PC-3 (cell line): ENCODE data around the gene SOAT2. TPM values are rescaled to one million over a fixed set of nuclear protein-coding genes. Genes with fewer than 3 reads are reported as not detected.

Experiments used
- ATAC-seq: fragments of 200-7000 bp; cut with Tn5 transposase; 2 replicates; pipeline ENCODE4 v1.9.1; 2020; ENCODE audit warnings: mild to moderate bottlenecking, moderate library complexity
- BruUV-seq: library from RNA; stranded (reverse); fragments of 400-500 nt; replicated peaks from 2 replicates; lab custom pipeline; 2021; lab: Mats Ljungman, UMichigan
- CTCF ChIA-PET: fragments of 300-600 bp; sonication (Branson Sonifier 250); formaldehyde crosslinking; loops from one replicate; lab custom pipeline; 2022; ENCODE audit warnings: antibody characterized with exemption; lab: Charles Lee
- POLR2A ChIA-PET: fragments of 300-600 bp; sonication (Branson Sonifier 250); formaldehyde crosslinking; loops from one replicate; lab custom pipeline; 2022; ENCODE audit warnings: antibody characterized with exemption; ENCODE audit not compliant: unreplicated experiment; lab: Charles Lee
- DNase-seq: peaks from one replicate; pipeline ENCODE4 v3.0.0-alpha.2; 2015
- H2AFZ ChIP-seq: fragments of 300-600 bp; sonication (generic); 2 replicates; pipeline ENCODE4 v1.6.0; 2016; ENCODE audit warnings: antibody characterized with exemption, low read length
- H3F3A ChIP-seq: fragments of 300-600 bp; sonication (generic); one replicate; pipeline ENCODE4 v1.6.0; 2017; ENCODE audit warnings: antibody characterized with exemption, low read length, control low read depth, mild to moderate bottlenecking; ENCODE audit not compliant: unreplicated experiment
- H3K27ac ChIP-seq: fragments of 300-600 bp; sonication (generic); 2 replicates; pipeline ENCODE4 v1.5.1; 2016; ENCODE audit warnings: mild to moderate bottlenecking, low read length
- H3K27me3 ChIP-seq: fragments of 300-600 bp; sonication (generic); 2 replicates; pipeline ENCODE4 v1.6.1; 2016; ENCODE audit warnings: low read length, mixed read lengths
- H3K36me3 ChIP-seq: fragments of 300-600 bp; sonication (generic); 2 replicates; pipeline ENCODE4 v1.6.1; 2016; ENCODE audit warnings: low read depth, mixed run types, low read length, mixed read lengths
- H3K4me1 ChIP-seq: fragments of 300-600 bp; sonication (generic); 2 replicates; pipeline ENCODE4 v1.5.1; 2016; ENCODE audit warnings: low read length; ENCODE audit not compliant: insufficient read depth
- H3K4me2 ChIP-seq: fragments of 300-600 bp; sonication (generic); 2 replicates; pipeline ENCODE4 v1.6.0; 2016; ENCODE audit warnings: low read length
- H3K4me3 ChIP-seq: fragments of 300-600 bp; sonication (generic); 2 replicates; pipeline ENCODE4 v1.5.1; 2016; ENCODE audit warnings: mild to moderate bottlenecking, low read length, mixed read lengths
- H3K79me2 ChIP-seq: fragments of 300-600 bp; sonication (generic); 2 replicates; pipeline ENCODE4 v1.6.1; 2017; ENCODE audit warnings: low read length, mixed read lengths
- H3K9ac ChIP-seq: fragments of 300-600 bp; sonication (generic); 2 replicates; pipeline ENCODE4 v1.6.0; 2016; ENCODE audit warnings: mild to moderate bottlenecking, low read length
- H3K9me2 ChIP-seq: fragments of 300-600 bp; sonication (generic); replicated peaks from 2 replicates; pipeline ENCODE4 v1.6.1; 2016; ENCODE audit warnings: mixed run types, low read length, mixed read lengths
- H3K9me3 ChIP-seq: fragments of 300-600 bp; sonication (generic); 2 replicates; pipeline ENCODE4 v1.6.1; 2016; ENCODE audit warnings: low read length, mixed read lengths
- H4K20me1 ChIP-seq: fragments of 300-600 bp; sonication (generic); 2 replicates; pipeline ENCODE4 v1.6.1; 2016; ENCODE audit warnings: low read length, mixed read lengths
- CTCF ChIP-seq: fragments of 300-600 bp; sonication (generic); conservative IDR thresholded peaks from 2 replicates; pipeline ENCODE4 v1.5.1; 2017; ENCODE audit warnings: antibody characterized with exemption, low read depth, mild to moderate bottlenecking, low read length
- EZH2 ChIP-seq: fragments of 300-600 bp; sonication (generic); IDR thresholded peaks from one replicate; pipeline ENCODE4 v1.6.1; 2017; ENCODE audit warnings: antibody characterized with exemption, mild to moderate bottlenecking, low read length; ENCODE audit not compliant: unreplicated experiment
- EZH2phosphoT487 ChIP-seq: fragments of 300-600 bp; sonication (generic); IDR thresholded peaks from 2 replicates; pipeline ENCODE4 v1.6.1; 2018; ENCODE audit warnings: mild to moderate bottlenecking, antibody characterized with exemption, low read length, borderline replicate concordance
- intact Hi-C: fragments of 100-400 bp; cut with micrococcal nuclease; formaldehyde crosslinking; loops from 2 replicates; pipeline ENCODE4 v1.9.0; 2023
- total RNA-seq: library from RNA; depleted of rRNA; stranded (reverse); fragments of >200 nt; gene quantifications from 2 replicates; pipeline ENCODE4 v1.2.3, GENCODE V29; 2014

SOAT2 gene
- total RNA-seq, 1 experiment from 2014 or later, result 0.07 TPM

GRCh38 chr12:53059434-53060063 is 43.7 kb upstream of the SOAT2 start:
- Histone ChIP-seq H3K4me3 (no peak overlapping the region), H3K4me1 (peaks cover 15% of the 10 kb centered on the region), H3K9me3 (no peaks in the 10 kb centered on the region), H3K36me3 (no peaks in the 10 kb centered on the region), H3K9me2 (no peaks in the 10 kb centered on the region), H3K27ac (no peak overlapping the region), H3F3A (no peaks in the 10 kb centered on the region), H2AFZ (no peak overlapping the region), H3K9ac (no peak overlapping the region), H3K79me2 (no peaks in the 10 kb centered on the region), H3K27me3 (no peaks in the 10 kb centered on the region), H4K20me1 (no peaks in the 10 kb centered on the region), H3K4me2 (no peak overlapping the region)
- no peak for TF ChIP-seq CTCF
- TF ChIP-seq EZH2, result no peak
- TF ChIP-seq EZH2phosphoT487, result no peak
- intact Hi-C loops, result loop anchor here (10.0 kb wide), 1 partner anchor 115 kb away; no protein-coding TSS in a partner anchor
- ChIA-PET CTCF (no interaction called here), POLR2A (no interaction called here)
- BruUV-seq, result no TSS peak
- ATAC-seq, result no peak
- no peak for DNase-seq

GRCh38 chr12:53060064-53060720 is 43.1 kb upstream of the SOAT2 start:
- H3K36me3 ChIP-seq, result peaks cover under 1% of the 10 kb centered on the region; the same call in 1 of the 2 replicates
- CTCF ChIA-PET, result interaction anchor here (1.8 kb wide), 1 partner anchor 12 kb away, joined by 13 read pairs; no protein-coding TSS in a partner anchor

More at GRCh38 chr12:53060064-53060720, 43.1 kb upstream of the SOAT2 start:
- H3K9me3 ChIP-seq, result no peaks in the 10 kb centered on the region
- intact Hi-C loops, result loop anchor here (10.0 kb wide), 1 partner anchor 115 kb away; no protein-coding TSS in a partner anchor
- no peak overlapping the region for H3K4me2 ChIP-seq
- DNase-seq, result no peak
- H3K4me1 ChIP-seq, result peaks cover 15% of the 10 kb centered on the region
- H3F3A ChIP-seq, result no peaks in the 10 kb centered on the region
- H3K9me2 ChIP-seq, result no peaks in the 10 kb centered on the region
- no peak overlapping the region for H3K9ac ChIP-seq
- H4K20me1 ChIP-seq, result no peaks in the 10 kb centered on the region
- TF ChIP-seq CTCF (no peak), EZH2phosphoT487 (no peak), EZH2 (no peak)
- no peaks in the 10 kb centered on the region for H3K27me3 ChIP-seq
- H2AFZ ChIP-seq, result no peak overlapping the region
- no TSS peak for BruUV-seq
- H3K4me3 ChIP-seq, result no peak overlapping the region
- no peak overlapping the region for H3K27ac ChIP-seq
- POLR2A ChIA-PET, result interaction anchor here (0.5 kb wide), 1 partner anchor 238 kb away, joined by 4 read pairs; no protein-coding TSS in a partner anchor
- no peaks in the 10 kb centered on the region for H3K79me2 ChIP-seq
- no peak for ATAC-seq
